A673 (cell line): ENCODE measurements around the gene OSBPL1A.

Experiments
- CTCF ChIP-seq: fragments of 300-800, 200-600 bp; sonication (generic); conservative IDR thresholded peaks from 2 replicates; pipeline ENCODE4 v1.5.1; 2017; ENCODE audit warnings: low read depth, mild to moderate bottlenecking, antibody characterized with exemption, low read length, moderate library complexity, mixed read lengths
- EZH2 ChIP-seq: fragments of 200-600 bp; sonication (generic); IDR thresholded peaks from 2 replicates; pipeline ENCODE4 v1.6.1; 2017; ENCODE audit warnings: borderline replicate concordance, low read depth, mild to moderate bottlenecking, mixed read lengths, antibody characterized with exemption, low read length; ENCODE audit not compliant: poor library complexity, severe bottlenecking

GRCh38 chr18:24248359-24248758, 149.3 kb downstream of the OSBPL1A start:
- TF ChIP-seq CTCF, result no peak
- TF ChIP-seq EZH2, result no peak
